HepG2 (cell line): ENCODE measurements around the gene OS9. TPM values are rescaled to one million over a fixed set of nuclear protein-coding genes. Genes with fewer than 3 reads are reported as not detected.
A peak's percentile ranks its signal among the peaks of the same experiment; 100 is the strongest.

Source experiments
- ATF7-NPFF ChIP-seq: sonication (generic); formaldehyde crosslinking; IDR thresholded peaks from 2 replicates; pipeline ENCODE4 v1.8.1; 2023; ENCODE audit warnings: mild to moderate bottlenecking, low read depth, missing genetic modification reagents, moderate library complexity
- DMTF1 ChIP-seq: sonication (generic); formaldehyde crosslinking; IDR thresholded peaks from 2 replicates; pipeline ENCODE4 v1.4.0; 2020; ENCODE audit warnings: mild to moderate bottlenecking, missing genetic modification reagents
- NR2C2 ChIP-seq: sonication (generic); formaldehyde crosslinking; IDR thresholded peaks from 2 replicates; pipeline ENCODE4 v1.4.0; 2020; ENCODE audit warnings: missing genetic modification reagents, mild to moderate bottlenecking, moderate library complexity, borderline replicate concordance
- NR2F6 ChIP-seq, 2 experiments: IDR thresholded peaks; 2 replicates each; pipeline ENCODE4 v1.6.1; 2016; ENCODE audit warnings: antibody characterized with exemption in 1 of 2, mild to moderate bottlenecking in 1 of 2
- RORA ChIP-seq: sonication (generic); formaldehyde crosslinking; IDR thresholded peaks from 2 replicates; pipeline ENCODE4 v1.5.0; 2020; ENCODE audit warnings: mild to moderate bottlenecking, missing genetic modification reagents, moderate library complexity
- SATB2 ChIP-seq: sonication (generic); formaldehyde crosslinking; IDR thresholded peaks from 2 replicates; pipeline ENCODE4 v1.5.0; 2020; ENCODE audit warnings: missing genetic modification reagents
- THAP11 ChIP-seq: IDR thresholded peaks from 2 replicates; pipeline ENCODE4 v1.6.1; 2016; ENCODE audit warnings: missing biosample characterization, missing genetic modification reagents
- ZBED4 ChIP-seq: sonication (generic); formaldehyde crosslinking; IDR thresholded peaks from 2 replicates; pipeline ENCODE4 v1.4.0; 2020; ENCODE audit warnings: missing genetic modification reagents, borderline replicate concordance
- ZBTB7B ChIP-seq: sonication (generic); formaldehyde crosslinking; IDR thresholded peaks from 2 replicates; pipeline ENCODE4 v1.4.0; 2020; ENCODE audit warnings: missing genetic modification reagents
- ZFY ChIP-seq: sonication (generic); formaldehyde crosslinking; IDR thresholded peaks from 2 replicates; pipeline ENCODE4 v1.4.0; 2020; ENCODE audit warnings: missing genetic modification reagents
- ZNF280B ChIP-seq: sonication (generic); formaldehyde crosslinking; IDR thresholded peaks from 2 replicates; pipeline ENCODE4 v1.5.0; 2020; ENCODE audit warnings: missing genetic modification reagents, mild to moderate bottlenecking, borderline replicate concordance
- ZNF33B ChIP-seq: sonication (generic); formaldehyde crosslinking; IDR thresholded peaks from 2 replicates; pipeline ENCODE4 v1.5.1; 2020; ENCODE audit warnings: mild to moderate bottlenecking, missing genetic modification reagents
- ZNF430 ChIP-seq: sonication (generic); formaldehyde crosslinking; IDR thresholded peaks from 2 replicates; pipeline ENCODE4 v1.9.0; 2021; ENCODE audit warnings: mild to moderate bottlenecking, missing genetic modification reagents
- ZNF503 ChIP-seq: sonication (generic); formaldehyde crosslinking; IDR thresholded peaks from 2 replicates; pipeline ENCODE4 v1.4.0; 2020; ENCODE audit warnings: missing genetic modification reagents
- ZNF567 ChIP-seq: sonication (generic); formaldehyde crosslinking; IDR thresholded peaks from 2 replicates; pipeline ENCODE4 v1.8.1; 2023; ENCODE audit warnings: mild to moderate bottlenecking, missing genetic modification reagents, borderline replicate concordance
- ZNF577 ChIP-seq: sonication (generic); formaldehyde crosslinking; IDR thresholded peaks from 2 replicates; pipeline ENCODE4 v1.4.0; 2020; ENCODE audit warnings: mild to moderate bottlenecking, low read depth, missing genetic modification reagents, borderline replicate concordance
- ZNF691 ChIP-seq: sonication (generic); formaldehyde crosslinking; IDR thresholded peaks from 2 replicates; pipeline ENCODE4 v1.4.0; 2020; ENCODE audit warnings: missing genetic modification reagents, low read depth, mild to moderate bottlenecking, borderline replicate concordance
- polyA plus RNA-seq, 8 experiments: library from polyadenylated mRNA; depleted of rRNA in 3 of 8; stranded (reverse) in 7 of 8; unstranded in 1 of 8; fragments of >200 nt; fragmentation: Illumina TruSeq in 4 of 8; extraction: Trizol in 4 of 8; gene quantifications; 2 replicates each; pipeline versions ENCODE4 v1.2.1 to v1.2.3, GENCODE V29; 2011 to 2016; ENCODE audit warnings: low read depth in 4 of 8, missing spikeins in 1 of 8, mixed read lengths in 1 of 8; ENCODE audit not compliant: insufficient read depth in 1 of 8
- total RNA-seq, 5 experiments: library from RNA; depleted of rRNA; stranded (reverse); fragments of >200 nt; fragmentation: Illumina TruSeq; extraction: Trizol; gene quantifications; 2 replicates each; pipeline ENCODE4 v1.2.3, GENCODE V29; 2016; ENCODE audit warnings: low read depth in 1 of 5

Gene OS9
- total and polyA plus RNA-seq, 2 of the 13 experiments (the other 11 are each of a cell fraction or from before 2014, with no cell fraction given), result 156 to 206 TPM

GRCh38 chr12:57744777-57745484 lies 51.0 kb downstream of the OS9 start, which contains the start of gene TSPAN31 (continued):
- TF ChIP-seq NR2F6 (IDR thresholded peaks at IDR 0.05), result no peak
- no peak for TF ChIP-seq NR2F6 (CRISPR knock-in tag; IDR thresholded peaks at IDR 0.05)
- peak; percentile 64; the same call in 1 of the 2 replicates for TF ChIP-seq ZFY (CRISPR knock-in tag)
- no peak for TF ChIP-seq RORA (CRISPR knock-in tag)
- TF ChIP-seq ZNF577 (CRISPR knock-in tag), result no peak
- TF ChIP-seq THAP11 (CRISPR knock-in tag), result peak; percentile 66; the same call in 1 of the 2 replicates
- TF ChIP-seq ZBTB7B, result peak; percentile 16; the same call in 1 of the 2 replicates
- TF ChIP-seq ZNF33B, result no peak
- TF ChIP-seq ATF7-NPFF (CRISPR knock-in tag), result no peak
- TF ChIP-seq SATB2 (CRISPR knock-in tag), result no peak
- no peak for TF ChIP-seq DMTF1 (CRISPR knock-in tag)
- no peak for TF ChIP-seq NR2C2 (CRISPR knock-in tag)
- TF ChIP-seq ZBED4, result no peak
- peak; percentile 66 for TF ChIP-seq ZNF430
- TF ChIP-seq ZNF567, result no peak
- no peak; the same call in 1 of the 2 replicates for TF ChIP-seq ZNF280B (CRISPR knock-in tag)
- TF ChIP-seq ZNF503, result no peak
- no peak for TF ChIP-seq ZNF691
